Testis (tissue), 2 donors: ENCODE data around the gene C10orf67.

Source experiments
- CTCF ChIP-seq, 3 experiments: fragments of 450-650 bp in 2 of 3; fragments of 200-600 bp in 1 of 3; sonication (generic) in 1 of 3; IDR thresholded peaks; one replicate each; pipeline ENCODE4 v1.5.1; 2016 to 2019; ENCODE audit warnings: antibody characterized with exemption in 3 of 3, mild to moderate bottlenecking in 2 of 3, moderate library complexity in 1 of 3
- POLR2A ChIP-seq: fragments of 450-650 bp; IDR thresholded peaks from one replicate; pipeline ENCODE4 v1.6.1; 2017; ENCODE audit warnings: antibody characterized with exemption, mild to moderate bottlenecking, moderate library complexity

- TF ChIP-seq CTCF (IDR thresholded peaks at IDR 0.05) (no peak), POLR2A (no peak)
Measured at GRCh38 chr10:23283680-23284079, 60.9 kb downstream of the C10orf67 start.
